ENCODE measurements around the gene MERTK.

GRCh38 chr2:112035786-112036185 is 137.4 kb downstream of the MERTK start:
- TF ChIP-seq CTCF (IDR thresholded peaks at IDR 0.05) = no peak
- no peak for TF ChIP-seq POLR2A (IDR thresholded peaks at IDR 0.05)
